GM23248 (cell line): ENCODE measurements around the gene TIGD7. TPM values are rescaled to one million over a fixed set of nuclear protein-coding genes. Genes with fewer than 3 reads are reported as not detected.

ENCODE experiments used
- DNase-seq: peaks from one replicate; pipeline ENCODE4 v3.0.0-alpha.2; 2015
- H2AFZ ChIP-seq: fragments of 200-600 bp; sonication (generic); 2 replicates; pipeline ENCODE4 v1.6.1; 2016; ENCODE audit warnings: antibody characterized with exemption
- H3F3A ChIP-seq: fragments of 200-600 bp; sonication (generic); 2 replicates; pipeline ENCODE4 v1.6.1; 2016; ENCODE audit warnings: mild to moderate bottlenecking, antibody characterized with exemption, mixed run types; ENCODE audit not compliant: insufficient read depth
- H3K27ac ChIP-seq: fragments of 200-600 bp; sonication (generic); 2 replicates; pipeline ENCODE4 v1.5.1; 2016; ENCODE audit warnings: mild to moderate bottlenecking
- H3K27me3 ChIP-seq: fragments of 200-600 bp; sonication (generic); replicated peaks from 2 replicates; pipeline ENCODE4 v1.6.1; 2016; ENCODE audit warnings: mild to moderate bottlenecking; ENCODE audit not compliant: insufficient read depth
- H3K36me3 ChIP-seq: fragments of 200-600 bp; sonication (generic); 2 replicates; pipeline ENCODE4 v1.6.1; 2016; ENCODE audit warnings: low read depth, mild to moderate bottlenecking
- H3K4me1 ChIP-seq: fragments of 200-600 bp; sonication (generic); 2 replicates; pipeline ENCODE4 v1.6.1; 2016; ENCODE audit warnings: mild to moderate bottlenecking; ENCODE audit not compliant: insufficient read depth
- H3K4me2 ChIP-seq: fragments of 200-600 bp; sonication (generic); one replicate; pipeline ENCODE4 v1.6.1; 2016; ENCODE audit warnings: mild to moderate bottlenecking; ENCODE audit not compliant: unreplicated experiment
- H3K4me3 ChIP-seq: fragments of 200-600 bp; sonication (generic); 2 replicates; pipeline ENCODE4 v1.5.1; 2016; ENCODE audit warnings: mild to moderate bottlenecking
- H3K79me2 ChIP-seq: fragments of 200-600 bp; sonication (generic); 2 replicates; pipeline ENCODE4 v1.6.1; 2016; ENCODE audit warnings: mild to moderate bottlenecking; ENCODE audit not compliant: insufficient read depth
- H3K9ac ChIP-seq: fragments of 200-600 bp; sonication (generic); 2 replicates; pipeline ENCODE4 v1.6.1; 2016; ENCODE audit warnings: mild to moderate bottlenecking
- H3K9me2 ChIP-seq: fragments of 200-600 bp; sonication (generic); 2 replicates; pipeline ENCODE4 v1.6.1; 2016; ENCODE audit warnings: mixed run types, mild to moderate bottlenecking, moderate library complexity; ENCODE audit not compliant: insufficient read depth
- H3K9me3 ChIP-seq: fragments of 200-600 bp; sonication (generic); one replicate; pipeline ENCODE4 v1.6.1; 2017; ENCODE audit warnings: low read depth
- H4K20me1 ChIP-seq: fragments of 200-600 bp; sonication (generic); 2 replicates; pipeline ENCODE4 v1.6.0; 2016; ENCODE audit not compliant: insufficient read depth
- EZH2 ChIP-seq: fragments of 200-600 bp; sonication (generic); IDR thresholded peaks from 2 replicates; pipeline ENCODE4 v1.6.1; 2018; ENCODE audit warnings: antibody characterized with exemption, mild to moderate bottlenecking; ENCODE audit not compliant: insufficient read depth, poor library complexity, severe bottlenecking
- EZH2phosphoT487 ChIP-seq: fragments of 200-600 bp; sonication (generic); IDR thresholded peaks from 2 replicates; pipeline ENCODE4 v1.6.1; 2018; ENCODE audit warnings: antibody characterized with exemption, moderate library complexity, mild to moderate bottlenecking, low read depth; ENCODE audit not compliant: insufficient read depth
- WGBS, 2 experiments: methylation state at CpG; one replicate each; pipeline ENCODE4 v1.1.6; 2015 to 2017; ENCODE audit warnings: low lambda C conversion rate in 2 of 2, low coverage in 1 of 2; ENCODE audit errors: missing lambda C conversion rate in 2 of 2; 5-methylcytosine and 5-hydroxymethylcytosine counted together
- in situ Hi-C: fragments of 300-500 bp; cut with MboI; formaldehyde crosslinking; loops from 2 replicates; pipeline ENCODE4 v1.15.0; 2020
- polyA plus RNA-seq: library from polyadenylated mRNA; unstranded; fragments of >200 nt; fragmentation: Nextera tagmentation; extraction: Ambion mirVana; gene quantifications from 2 replicates; pipeline ENCODE4 v1.2.1, GENCODE V29; 2016
- total RNA-seq: library from RNA; depleted of rRNA; stranded (reverse); fragments of >200 nt; shearing (Covaris generic); gene quantifications from 2 replicates; pipeline ENCODE4 v1.2.3, GENCODE V29; 2014

Gene TIGD7
- total and polyA plus RNA-seq, 2 experiments from 2014 or later = 4.9 to 5.3 TPM

DNA sequence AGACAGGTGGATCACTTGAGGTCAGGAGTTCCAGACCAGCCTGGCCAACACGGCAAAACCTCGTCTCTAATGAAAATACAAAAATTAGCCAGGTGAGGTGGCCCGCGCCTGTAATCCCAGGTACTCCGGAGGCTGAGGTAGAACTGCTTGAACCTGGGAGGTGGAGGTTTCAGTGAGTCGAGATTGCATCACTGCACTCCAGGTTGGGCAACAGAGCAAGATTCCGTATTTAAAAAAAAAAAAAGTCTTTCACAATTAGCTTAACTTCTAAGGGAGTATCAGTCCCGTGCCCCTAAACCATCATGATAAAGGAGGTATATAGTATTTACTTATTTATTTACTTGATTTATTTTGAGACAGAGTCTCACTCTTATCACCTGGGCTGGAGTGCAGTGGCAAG is 45.4 kb downstream of the TIGD7 start:
- in situ Hi-C loops = no loop called here

DNA sequence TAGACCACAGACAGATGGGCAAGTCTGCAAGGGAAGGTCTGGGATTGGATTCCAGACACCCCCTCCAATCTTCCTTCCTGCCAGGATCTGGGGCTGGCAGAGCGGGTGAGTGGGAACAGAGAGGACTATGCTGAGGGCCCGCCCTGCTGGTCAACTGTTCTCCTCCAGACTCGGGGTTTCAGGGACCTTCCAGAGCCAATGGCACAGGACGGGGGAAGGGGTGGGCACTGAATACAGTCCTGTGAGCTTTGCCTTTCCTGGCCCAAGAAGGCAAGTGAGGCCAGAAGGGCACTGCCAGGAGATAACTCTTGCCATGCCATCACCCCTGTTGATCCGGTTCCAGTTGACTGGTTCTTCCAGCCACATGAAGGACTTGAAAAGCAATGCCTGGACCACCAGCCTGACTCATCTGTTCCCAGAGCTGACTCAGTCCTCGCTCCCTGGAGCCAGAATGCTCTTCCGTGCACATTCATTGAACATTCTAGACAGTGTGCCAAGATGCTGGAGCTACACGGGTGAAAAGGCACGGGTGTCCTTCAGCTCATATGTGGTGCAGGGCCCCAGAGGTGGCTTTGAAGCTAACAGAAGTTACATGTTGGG is 48.3 kb downstream of the TIGD7 start:
- no peak overlapping the region for H3K27ac ChIP-seq
- WGBS, 2 experiments = 46 to 50% methylated on average over 9 of the region's 9 CpGs
- no peaks in the 10 kb centered on the region for H3K36me3 ChIP-seq
- H4K20me1 ChIP-seq = no peaks in the 10 kb centered on the region
- in situ Hi-C loops = no loop called here
- H2AFZ ChIP-seq = no peak overlapping the region
- no peaks in the 10 kb centered on the region for H3K9me2 ChIP-seq
- DNase-seq = peak; percentile 79
- H3K9me3 ChIP-seq = no peaks in the 10 kb centered on the region
- 0 out of 2 replicates have a peak, but pooled peaks cover 4% of the 10 kb centered on the region for H3F3A ChIP-seq
- TF ChIP-seq EZH2 (no peak), EZH2phosphoT487 (no peak)
- no peak overlapping the region for H3K4me2 ChIP-seq
- H3K4me3 ChIP-seq = no peak overlapping the region
- H3K79me2 ChIP-seq = no peaks in the 10 kb centered on the region
- H3K9ac ChIP-seq = no peak overlapping the region
- H3K4me1 ChIP-seq = peaks cover 8% of the 10 kb centered on the region; the same call in 1 of the 2 replicates
- H3K27me3 ChIP-seq = no peaks in the 10 kb centered on the region

More for the DNA sequence above, 45.4 kb downstream of the TIGD7 start:
- Histone ChIP-seq H3K36me3 (no peaks in the 10 kb centered on the region), H3K9ac (no peak overlapping the region), H2AFZ (no peak overlapping the region), H3K79me2 (no peaks in the 10 kb centered on the region), H3K27ac (0 out of 2 replicates have a peak overlapping the region, but pooled peaks have one; percentile 75), H3K9me2 (no peaks in the 10 kb centered on the region), H3K4me3 (no peak overlapping the region), H3K4me2 (no peak overlapping the region), H3K9me3 (no peaks in the 10 kb centered on the region), H3K27me3 (no peaks in the 10 kb centered on the region), H3F3A (peaks cover 11% of the 10 kb centered on the region; the same call in 1 of the 2 replicates), H4K20me1 (no peaks in the 10 kb centered on the region), H3K4me1 (peaks cover 8% of the 10 kb centered on the region; the same call in 1 of the 2 replicates)
- 69 to 76% methylated on average over 8 of the region's 8 CpGs for WGBS, 2 experiments
- TF ChIP-seq EZH2 (no peak), EZH2phosphoT487 (no peak)
- no peak for DNase-seq

DNA sequence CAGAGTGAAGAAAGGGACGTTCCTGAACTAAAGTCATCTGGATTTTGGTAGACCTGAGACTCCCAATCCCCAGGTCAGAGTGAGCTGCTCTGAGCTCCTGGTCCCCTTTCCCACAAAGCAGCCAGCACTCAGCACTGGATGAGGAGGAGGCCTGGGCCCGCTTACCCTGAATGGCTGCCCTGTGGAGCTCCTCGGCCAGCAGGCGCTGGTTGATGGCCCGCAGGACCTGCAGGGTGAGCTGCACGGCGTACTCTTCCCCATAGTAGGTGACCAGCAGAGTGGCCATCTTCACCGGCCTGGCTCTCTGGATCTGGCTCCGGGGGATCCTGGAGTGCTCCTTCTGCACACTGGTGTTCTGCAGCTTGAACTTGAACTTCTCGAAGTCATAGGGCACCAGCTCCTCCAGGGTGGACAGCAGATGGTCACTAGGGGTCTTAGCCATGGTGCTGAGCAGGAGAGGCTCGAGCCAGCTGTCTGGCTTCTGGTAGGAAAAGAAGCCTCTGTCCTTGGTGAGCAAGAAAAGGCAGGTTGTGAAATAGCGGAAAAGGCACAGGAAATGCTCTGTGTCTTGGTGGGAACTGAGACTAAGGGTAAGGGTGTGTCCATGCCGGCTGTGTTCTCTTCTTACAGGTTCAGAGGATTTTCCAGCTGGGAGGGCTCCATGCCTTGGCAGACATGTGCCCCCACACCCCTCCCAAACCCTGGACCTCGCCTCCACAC is 48.9 kb downstream of the TIGD7 start, which contains the start of gene MEFV:
Gene MEFV (minus strand): TSS at position 488 of the 720 bp plus-strand sequence. CDS start 46 bp downstream, at position 442.
- in situ Hi-C loops = no loop called here
- WGBS, 2 experiments = 71 to 72% methylated on average over 14 of the region's 14 CpGs
- H3K9me3 ChIP-seq = no peaks in the 10 kb centered on the region
- peak; percentile 36 for DNase-seq
- H3K79me2 ChIP-seq = no peaks in the 10 kb centered on the region
- no peak within 1 kb of the TSS for H3K4me3 ChIP-seq
- no peak within 1 kb of the TSS for H3K27ac ChIP-seq
- H4K20me1 ChIP-seq = no peaks in the 10 kb centered on the region
- 0 out of 2 replicates have a peak, but pooled peaks cover 4% of the 10 kb centered on the region for H3F3A ChIP-seq
- H3K27me3 ChIP-seq = no peaks in the 10 kb centered on the region; the same call in 1 of the 2 replicates
- peaks cover 8% of the 10 kb centered on the region; the same call in 1 of the 2 replicates for H3K4me1 ChIP-seq
- no peaks in the 10 kb centered on the region for H3K9me2 ChIP-seq
- no peak within 1 kb of the TSS for H3K4me2 ChIP-seq
- TF ChIP-seq EZH2 (no peak), EZH2phosphoT487 (no peak)
- H2AFZ ChIP-seq = no peak within 1 kb of the TSS
- no peak within 1 kb of the TSS for H3K9ac ChIP-seq
- H3K36me3 ChIP-seq = no peaks in the 10 kb centered on the region

DNA sequence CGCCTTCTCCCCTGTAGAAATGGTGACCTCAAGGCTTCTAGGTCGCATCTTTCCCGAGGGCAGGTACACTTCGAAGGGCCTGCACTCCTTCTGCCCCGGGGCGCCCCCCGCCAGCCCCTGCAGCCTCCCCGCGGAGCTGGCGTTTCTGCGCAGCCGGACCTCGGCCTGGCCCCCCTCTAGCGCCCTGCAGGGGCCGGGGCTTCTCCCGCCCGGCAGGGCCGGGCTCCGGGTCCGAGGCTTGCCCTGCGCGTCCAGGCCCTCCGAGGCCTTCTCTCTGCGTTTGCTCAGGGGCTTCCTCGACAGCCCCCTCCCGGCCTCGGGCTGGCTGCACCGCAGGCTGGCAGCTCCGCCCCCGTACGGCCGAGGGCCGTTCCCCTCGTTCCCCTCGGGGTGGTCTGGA is 50.9 kb downstream of the TIGD7 start:
- DNase-seq = no peak
- H3K27ac ChIP-seq = no peak overlapping the region
- H3K9ac ChIP-seq = no peak overlapping the region
- no peak overlapping the region for H3K4me2 ChIP-seq
- H3K9me2 ChIP-seq = no peaks in the 10 kb centered on the region
- no peak overlapping the region for H2AFZ ChIP-seq
- H3K27me3 ChIP-seq = no peaks in the 10 kb centered on the region; the same call in 1 of the 2 replicates
- 0 out of 2 replicates have a peak, but pooled peaks cover under 1% of the 10 kb centered on the region for H3F3A ChIP-seq
- H3K36me3 ChIP-seq = no peaks in the 10 kb centered on the region
- peaks cover 8% of the 10 kb centered on the region; the same call in 1 of the 2 replicates for H3K4me1 ChIP-seq
- 42 to 46% methylated on average over 25 to 35 of the region's 35 CpGs for WGBS, 2 experiments
- H3K79me2 ChIP-seq = no peaks in the 10 kb centered on the region
- no peaks in the 10 kb centered on the region for H4K20me1 ChIP-seq
- TF ChIP-seq EZH2 = no peak
- no peak for TF ChIP-seq EZH2phosphoT487
- H3K4me3 ChIP-seq = no peak overlapping the region
- no peaks in the 10 kb centered on the region for H3K9me3 ChIP-seq
- in situ Hi-C loops = no loop called here
